PC-9 (cell line): ENCODE data around the gene ZEB2. TPM values are rescaled to one million over a fixed set of nuclear protein-coding genes. Genes with fewer than 3 reads are reported as not detected.

Experiments used
- BruUV-seq: library from RNA; stranded (reverse); fragments of 400-500 nt; replicated peaks from 2 replicates; lab custom pipeline; 2021; lab: Mats Ljungman, UMichigan
- CTCF ChIA-PET: fragments of 300-600 bp; sonication (Branson Sonifier 250); formaldehyde crosslinking; loops from one replicate; lab custom pipeline; 2022; ENCODE audit warnings: antibody characterized with exemption; lab: Charles Lee
- POLR2A ChIA-PET: fragments of 300-600 bp; sonication (Branson Sonifier 250); formaldehyde crosslinking; loops from one replicate; lab custom pipeline; 2022; ENCODE audit warnings: antibody characterized with exemption; ENCODE audit not compliant: unreplicated experiment; lab: Charles Lee
- DNase-seq, 2 experiments: peaks; one replicate each; pipeline versions ENCODE4 v3.0.0 to v3.0.0-alpha.2; 2015 to 2022; ENCODE audit warnings: mixed read lengths in 1 of 2
- H2AFZ ChIP-seq: fragments of 200-600 bp; sonication (generic); 2 replicates; pipeline ENCODE4 v1.8.1; 2017; ENCODE audit warnings: antibody characterized with exemption
- H3F3A ChIP-seq: fragments of 200-600 bp; sonication (generic); 2 replicates; pipeline ENCODE4 v1.8.1; 2017; ENCODE audit warnings: antibody characterized with exemption, mild to moderate bottlenecking, low read depth; ENCODE audit not compliant: insufficient read depth
- H3K27ac ChIP-seq: fragments of 200-600 bp; sonication (generic); 2 replicates; pipeline ENCODE4 v1.6.1; 2016; ENCODE audit warnings: mixed run types
- H3K27me3 ChIP-seq: fragments of 200-600 bp; sonication (generic); 2 replicates; pipeline ENCODE4 v1.6.1; 2016; ENCODE audit warnings: low read depth, mixed run types; ENCODE audit not compliant: insufficient read depth
- H3K36me3 ChIP-seq: fragments of 200-600 bp; sonication (generic); 2 replicates; pipeline ENCODE4 v1.6.1; 2016; ENCODE audit warnings: low read depth, mixed run types
- H3K4me1 ChIP-seq: fragments of 200-600 bp; sonication (generic); replicated peaks from 2 replicates; pipeline ENCODE4 v1.6.1; 2016; ENCODE audit warnings: mixed run types; ENCODE audit not compliant: insufficient read depth
- H3K4me2 ChIP-seq: fragments of 200-600 bp; sonication (generic); 2 replicates; pipeline ENCODE4 v1.6.1; 2017; ENCODE audit warnings: mixed run types
- H3K4me3 ChIP-seq: fragments of 200-600 bp; sonication (generic); 2 replicates; pipeline ENCODE4 v1.6.1; 2016; ENCODE audit warnings: mixed run types
- H3K79me2 ChIP-seq: fragments of 200-600 bp; sonication (generic); 2 replicates; pipeline ENCODE4 v1.6.1; 2017; ENCODE audit warnings: low read depth, mixed run types
- H3K9me2 ChIP-seq: fragments of 200-600 bp; sonication (generic); 2 replicates; pipeline ENCODE4 v1.8.1; 2017; ENCODE audit warnings: mild to moderate bottlenecking; ENCODE audit not compliant: insufficient read depth
- H3K9me3 ChIP-seq: fragments of 200-600 bp; sonication (generic); 2 replicates; pipeline ENCODE4 v1.8.1; 2016; ENCODE audit warnings: low read depth; ENCODE audit not compliant: insufficient read depth
- H4K20me1 ChIP-seq: fragments of 200-600 bp; sonication (generic); 2 replicates; pipeline ENCODE4 v1.8.1; 2017; ENCODE audit not compliant: insufficient read depth
- CTCF ChIP-seq: fragments of 200-600 bp; sonication (generic); conservative IDR thresholded peaks from 2 replicates; pipeline ENCODE4 v1.6.1; 2017; ENCODE audit warnings: mixed run types, antibody characterized with exemption, mild to moderate bottlenecking, moderate library complexity
- EZH2 ChIP-seq: fragments of 200-600 bp; sonication (generic); IDR thresholded peaks from 2 replicates; pipeline ENCODE4 v1.8.0; 2017; ENCODE audit warnings: antibody characterized with exemption, low read depth
- intact Hi-C: fragments of 100-400 bp; cut with micrococcal nuclease; formaldehyde crosslinking; loops from one replicate; pipeline ENCODE4 v1.10.0; 2022; ENCODE audit not compliant: unreplicated experiment
- total RNA-seq: library from RNA; stranded (reverse); gene quantifications from 2 replicates; pipeline ENCODE4 v1.2.3, GENCODE V29; 2021

ZEB2 gene
- total RNA-seq, 1 experiment from 2014 or later = 0.09 TPM

DNA sequence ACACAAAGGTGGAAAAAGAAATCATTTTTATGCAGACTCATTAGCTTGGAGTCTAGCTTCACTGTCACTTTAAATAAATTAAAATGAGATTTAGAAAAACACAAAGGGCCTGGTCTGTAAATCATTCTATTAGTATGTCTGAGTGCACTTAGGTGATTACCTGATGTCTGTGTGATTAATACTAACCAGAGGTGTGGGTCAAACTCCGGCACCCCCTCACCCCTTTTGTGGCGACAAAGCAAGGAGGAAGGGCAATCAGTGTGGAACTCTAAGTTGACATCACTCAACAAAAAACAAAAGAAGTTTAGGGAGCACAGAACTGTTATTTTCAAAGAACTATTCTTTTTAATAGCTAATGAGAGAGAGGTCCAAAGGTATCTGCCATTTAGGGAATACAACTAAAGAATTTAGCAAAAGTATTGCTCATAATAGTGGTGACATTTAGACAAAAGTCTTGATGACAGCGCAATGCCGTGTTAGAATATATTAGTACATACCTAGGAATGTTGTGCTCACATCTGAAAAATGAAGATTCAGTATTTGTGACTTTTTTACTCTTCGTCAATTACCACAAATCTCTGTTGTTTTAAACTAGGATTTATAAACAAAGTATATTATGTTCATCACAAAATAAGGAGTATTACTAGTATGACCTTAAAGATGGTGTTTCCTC is 66.3 kb downstream of the ZEB2 start:
- no peak overlapping the region for H3K4me2 ChIP-seq

GRCh38 chr2:144452989-144453336 is 67.0 kb downstream of the ZEB2 start:
- no peaks in the 10 kb centered on the region for H3K79me2 ChIP-seq
- no peak overlapping the region for H3K27ac ChIP-seq
- no peak overlapping the region for H3K4me3 ChIP-seq
- no peak overlapping the region for H3K4me2 ChIP-seq
- no peaks in the 10 kb centered on the region for H3F3A ChIP-seq
- BruUV-seq = no TSS peak
- H2AFZ ChIP-seq = no peak overlapping the region
- ChIA-PET CTCF (interaction anchor here (0.6 kb wide), 1 partner anchor 1489 kb away, joined by 5 read pairs; no protein-coding TSS in a partner anchor), POLR2A (no interaction called here)
- no peaks in the 10 kb centered on the region for H4K20me1 ChIP-seq
- TF ChIP-seq CTCF (no peak), EZH2 (no peak)
- intact Hi-C loops = no loop called here
- H3K9me3 ChIP-seq = no peaks in the 10 kb centered on the region
- H3K9me2 ChIP-seq = no peaks in the 10 kb centered on the region
- no peak for DNase-seq
- no peaks in the 10 kb centered on the region for H3K27me3 ChIP-seq
- no peaks in the 10 kb centered on the region for H3K4me1 ChIP-seq
- H3K36me3 ChIP-seq = no peaks in the 10 kb centered on the region

More for the DNA sequence above, 66.3 kb downstream of the ZEB2 start:
- TF ChIP-seq CTCF = no peak
- no peak for TF ChIP-seq EZH2
- Histone ChIP-seq H3K36me3 (no peaks in the 10 kb centered on the region), H3K79me2 (no peaks in the 10 kb centered on the region), H2AFZ (no peak overlapping the region), H3K27ac (no peak overlapping the region), H3K4me1 (no peaks in the 10 kb centered on the region), H3K9me2 (no peaks in the 10 kb centered on the region), H3K9me3 (no peaks in the 10 kb centered on the region), H3K4me3 (no peak overlapping the region), H4K20me1 (no peaks in the 10 kb centered on the region), H3F3A (no peaks in the 10 kb centered on the region), H3K27me3 (no peaks in the 10 kb centered on the region)
- CTCF ChIA-PET = no interaction called here
- intact Hi-C loops = no loop called here
- BruUV-seq = no TSS peak
- POLR2A ChIA-PET = no interaction called here
- no peak for DNase-seq

GRCh38 chr2:144452169-144452988 is 67.5 kb downstream of the ZEB2 start:
- POLR2A ChIA-PET = no interaction called here
- H3K4me1 ChIP-seq = no peaks in the 10 kb centered on the region

More at GRCh38 chr2:144452169-144452988, 67.5 kb downstream of the ZEB2 start:
- Histone ChIP-seq H3K27me3 (no peaks in the 10 kb centered on the region), H3K9me2 (no peaks in the 10 kb centered on the region), H3K36me3 (no peaks in the 10 kb centered on the region), H3K4me3 (no peak overlapping the region), H2AFZ (no peak overlapping the region), H3F3A (no peaks in the 10 kb centered on the region), H3K27ac (no peak overlapping the region), H4K20me1 (no peaks in the 10 kb centered on the region), H3K9me3 (no peaks in the 10 kb centered on the region), H3K4me2 (no peak overlapping the region), H3K79me2 (no peaks in the 10 kb centered on the region)
- BruUV-seq = no TSS peak
- intact Hi-C loops = no loop called here
- no peak for DNase-seq
- CTCF ChIA-PET = interaction anchor here (0.6 kb wide), 1 partner anchor 1489 kb away, joined by 5 read pairs; no protein-coding TSS in a partner anchor
- TF ChIP-seq EZH2 = no peak
- TF ChIP-seq CTCF = no peak
